ENCODE measurements around the gene ABCA10.
"Not testable (repeated sequence)": the region's sequence is repeated elsewhere in the genome, so short reads cannot be mapped to it uniquely, and the experiment has no call there.

ABCA10 gene

GRCh38 chr17:69227541-69227940 is 1.1 kb downstream of the ABCA10 start:
- DNase-seq (ENCODE audit: low read depth): no peak

DNA sequence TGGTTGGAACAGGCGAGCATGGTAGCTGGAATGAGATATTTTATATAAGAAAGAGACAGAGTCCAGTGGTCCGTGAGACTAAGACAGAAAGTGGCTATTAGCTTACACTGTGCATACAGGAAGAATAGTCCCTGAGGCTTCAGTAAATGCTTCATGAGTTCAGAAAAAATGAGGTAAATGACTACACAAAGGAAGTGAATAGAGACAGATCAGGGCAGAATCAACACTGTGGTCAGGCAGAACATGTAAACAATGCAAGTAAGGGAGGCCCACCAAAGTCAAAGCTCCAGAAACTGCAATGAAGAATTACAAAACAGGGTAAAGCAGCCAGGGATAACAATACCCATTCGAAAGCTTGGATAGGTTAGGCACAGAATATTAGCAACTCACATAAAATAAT is 4.8 kb downstream of the ABCA10 start:
- DNase-seq (ENCODE audit: low read depth): no peak

- no peak for DNase-seq (ENCODE audit: low read depth)
These were observed 5.8 kb downstream of the ABCA10 start for GRCh38 chr17:69222707-69223258.

- DNase-seq (ENCODE audit: low read depth): no peak
These were observed 8.5 kb downstream of the ABCA10 start for GRCh38 chr17:69220098-69220497.

- DNase-seq (ENCODE audit: low read depth): no peak
These were observed 9.6 kb downstream of the ABCA10 start for GRCh38 chr17:69218986-69219385.

DNA sequence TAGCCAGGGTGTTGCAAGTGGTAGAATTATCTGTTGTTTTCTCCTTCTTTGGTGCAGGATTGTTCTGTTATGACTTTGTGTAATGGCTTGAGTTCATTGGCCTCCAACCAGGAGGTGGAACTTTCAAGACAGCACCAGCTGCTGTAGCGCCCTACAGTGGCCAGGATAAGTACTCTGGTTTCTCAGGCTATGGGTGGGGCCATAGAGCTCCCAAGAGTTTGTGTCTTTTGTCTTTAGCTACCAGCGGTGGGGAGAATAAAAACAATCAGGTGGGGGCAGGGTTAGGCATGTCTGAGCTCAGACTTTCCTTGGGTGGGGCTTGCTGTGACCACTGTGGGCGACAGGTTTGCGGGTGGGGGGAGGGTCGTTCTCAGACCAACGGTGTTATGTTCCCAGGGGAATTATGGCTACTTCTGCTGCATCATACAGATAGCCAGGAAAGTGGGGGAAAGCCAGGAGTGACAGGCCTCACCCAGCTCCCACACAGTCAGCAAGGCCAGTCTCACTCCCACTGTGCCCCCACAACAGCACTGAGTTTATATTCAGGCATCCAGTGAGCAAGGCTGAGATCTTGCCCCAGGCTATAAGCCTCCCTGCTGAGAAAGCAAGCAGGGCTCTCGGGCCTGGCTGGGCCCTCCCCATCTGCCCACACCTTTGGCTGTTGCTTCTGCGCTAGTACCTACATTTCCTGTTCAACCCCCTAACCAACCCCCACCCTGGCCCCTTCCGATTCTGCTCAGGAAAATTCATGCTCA is 15.4 kb downstream of the ABCA10 start:
- no peak for DNase-seq (ENCODE audit: low read depth)

DNA sequence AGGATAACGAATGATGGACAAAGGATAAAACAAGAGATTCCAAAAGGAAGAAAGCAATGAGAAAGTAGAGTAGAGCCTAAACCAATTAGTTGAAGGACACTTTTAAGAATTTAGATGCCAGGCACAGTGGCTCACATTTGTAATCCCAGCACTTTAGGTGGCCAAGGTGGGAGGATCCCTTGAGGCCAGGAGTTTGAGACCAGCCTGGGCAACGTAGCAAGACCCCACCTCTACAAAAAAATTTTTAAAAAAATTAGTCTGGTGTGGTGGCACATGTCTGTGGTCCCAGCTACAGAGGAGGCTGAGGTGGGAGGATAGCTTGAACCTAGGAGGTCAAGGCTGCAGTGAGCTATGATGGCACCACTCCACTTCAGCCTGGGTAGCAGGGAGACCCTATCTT is 20.0 kb downstream of the ABCA10 start:
- DNase-seq (ENCODE audit: low read depth): no peak

DNA sequence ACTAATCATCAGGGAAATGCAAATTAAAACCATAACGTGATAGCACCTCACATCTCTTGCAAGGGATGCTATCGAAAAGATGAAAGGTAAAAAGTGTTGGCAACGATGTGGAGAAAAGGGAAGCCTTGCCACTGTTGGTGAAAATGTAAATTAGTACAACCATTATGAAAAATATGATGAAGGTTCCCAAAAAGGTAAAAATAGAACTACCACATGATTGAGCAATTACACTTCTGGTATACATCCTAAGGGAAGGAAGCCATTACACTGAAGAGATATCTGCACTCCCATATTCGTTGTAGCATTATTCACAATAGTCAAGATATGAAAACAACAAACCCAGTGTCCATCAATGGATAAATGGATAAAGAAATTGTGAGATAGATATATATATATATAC is 21.5 kb downstream of the ABCA10 start:
- no peak for DNase-seq (ENCODE audit: low read depth)

- no peak for DNase-seq (ENCODE audit: low read depth)
These were observed 30.4 kb downstream of the ABCA10 start for GRCh38 chr17:69198238-69198637.

DNA sequence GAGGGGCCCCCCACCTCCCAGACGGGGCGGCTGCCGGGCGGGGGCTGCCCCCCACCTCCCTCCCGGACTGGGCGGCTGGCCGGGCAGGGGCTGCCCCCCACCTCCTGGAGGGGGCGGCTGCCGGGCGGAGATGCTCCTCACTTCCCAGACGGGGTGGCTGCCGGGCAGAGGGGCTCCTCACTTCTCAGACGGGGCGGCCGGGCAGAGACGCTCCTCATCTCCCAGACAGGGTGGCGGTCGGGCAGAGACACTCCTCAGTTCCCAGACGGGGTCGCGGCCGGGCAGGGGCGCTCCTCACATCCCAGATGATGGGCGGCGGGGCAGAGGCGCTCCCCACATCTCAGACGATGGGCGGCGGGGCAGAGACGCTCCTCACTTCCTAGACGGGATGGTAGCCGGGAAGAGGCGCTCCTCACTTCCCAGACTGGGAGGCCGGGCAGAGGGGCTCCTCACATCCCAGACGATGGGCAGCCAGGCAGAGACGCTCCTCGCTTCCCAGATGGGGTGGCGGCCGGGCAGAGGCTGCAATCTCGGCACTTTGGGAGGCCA is 32.4 kb downstream of the ABCA10 start:
- DNase-seq (ENCODE audit: low read depth): not testable (repeated sequence)

DNA sequence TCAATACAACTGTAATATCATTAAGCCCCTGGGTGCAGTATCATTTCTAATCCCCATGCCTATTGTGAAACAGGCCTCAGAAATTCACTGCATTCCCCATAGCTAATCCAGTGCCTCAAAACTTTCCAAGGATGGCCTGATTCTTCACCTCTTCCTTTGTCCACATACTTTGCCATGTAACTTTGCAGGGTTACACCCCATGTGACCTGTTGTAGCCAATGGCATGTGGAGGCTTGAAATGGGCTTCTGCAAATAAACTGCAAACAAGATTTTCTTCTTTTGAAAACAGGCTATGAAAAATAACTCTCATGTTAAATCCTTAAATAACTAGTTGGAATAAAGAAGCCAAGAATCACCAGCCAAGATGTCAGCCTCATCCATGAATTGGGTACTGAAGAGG is 35.9 kb downstream of the ABCA10 start:
- DNase-seq (ENCODE audit: low read depth): no peak

GRCh38 chr17:69188796-69189195 is 39.8 kb downstream of the ABCA10 start:
- DNase-seq (ENCODE audit: low read depth): no peak

GRCh38 chr17:69188064-69188463 is 40.6 kb downstream of the ABCA10 start:
- no peak for DNase-seq (ENCODE audit: low read depth)

GRCh38 chr17:69187294-69187693 is 41.3 kb downstream of the ABCA10 start:
- DNase-seq (ENCODE audit: low read depth): no peak

DNA sequence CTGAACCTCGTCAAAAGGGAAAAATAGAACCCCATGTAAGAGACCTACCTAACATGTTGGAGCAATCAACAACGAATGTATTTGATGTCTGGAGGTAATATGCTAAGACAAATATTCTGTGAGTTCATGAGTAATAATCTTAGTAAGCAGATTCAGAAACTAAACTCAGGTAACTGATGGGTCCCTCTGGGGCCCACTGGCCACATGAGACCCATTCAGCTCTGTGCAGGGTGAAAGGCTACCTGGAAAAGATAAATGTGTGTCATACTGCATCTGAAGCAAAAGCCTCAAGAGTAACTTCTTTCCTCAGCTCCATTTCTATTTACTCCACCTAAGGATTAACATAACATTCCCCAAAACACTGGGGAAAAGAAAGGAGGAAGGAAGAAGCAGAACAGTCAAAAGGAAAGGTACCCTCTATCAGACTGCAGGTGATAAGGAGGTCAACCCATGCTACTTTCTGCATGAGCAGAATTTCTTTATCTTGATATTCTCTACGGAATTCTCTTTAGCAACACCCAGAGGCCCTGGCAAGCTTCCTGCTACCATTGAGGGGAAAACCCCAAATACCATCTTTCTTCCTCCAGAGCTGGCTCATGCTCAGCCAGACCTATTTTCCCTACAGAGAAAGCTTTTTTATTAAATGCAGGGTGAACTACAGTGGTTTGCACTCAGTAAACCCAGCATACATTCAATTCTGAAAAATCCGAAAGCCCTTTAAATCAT is 49.2 kb downstream of the ABCA10 start:
- DNase-seq (ENCODE audit: low read depth): no peak

- no peak for DNase-seq (ENCODE audit: low read depth)
These were observed 52.2 kb downstream of the ABCA10 start for GRCh38 chr17:69176457-69176795.

DNA sequence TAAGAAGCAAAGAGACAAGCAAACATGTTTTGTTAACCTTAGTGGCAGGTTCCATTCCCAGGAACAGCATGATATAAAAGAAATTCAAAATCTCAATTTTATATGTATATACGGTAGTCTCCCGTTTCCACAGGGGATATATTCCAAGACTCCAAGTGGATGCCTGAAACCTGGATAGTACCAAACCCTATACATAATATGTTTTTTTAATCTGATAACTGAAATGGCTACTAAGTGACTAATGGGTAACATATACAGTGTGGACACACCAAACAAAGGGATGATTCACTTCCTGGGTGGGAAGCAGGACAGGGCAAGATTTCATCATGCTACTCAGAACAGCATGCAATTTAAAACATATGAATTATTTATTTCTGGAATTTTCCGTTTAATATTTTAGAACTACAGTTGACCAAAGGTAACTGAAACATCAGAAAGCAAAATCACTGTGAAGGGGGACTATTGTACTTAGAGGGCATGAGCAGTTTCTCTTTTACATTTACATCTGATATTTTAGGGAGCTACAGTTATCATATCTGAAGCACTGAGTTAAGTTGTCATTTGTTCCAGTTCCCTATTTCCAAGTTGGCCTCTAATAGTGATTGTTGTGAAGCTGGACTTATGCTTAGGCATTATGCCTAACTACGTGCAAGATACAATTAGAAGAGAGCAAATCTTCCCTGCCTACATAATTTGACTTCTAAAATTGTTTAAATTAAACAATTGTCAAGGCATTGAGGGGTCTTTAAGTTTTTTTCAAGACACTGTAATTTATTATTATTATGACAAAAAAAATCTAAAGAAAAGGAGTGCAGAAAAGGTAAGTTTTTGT is 52.8 kb downstream of the ABCA10 start:
- DNase-seq (ENCODE audit: low read depth): no peak

DNA sequence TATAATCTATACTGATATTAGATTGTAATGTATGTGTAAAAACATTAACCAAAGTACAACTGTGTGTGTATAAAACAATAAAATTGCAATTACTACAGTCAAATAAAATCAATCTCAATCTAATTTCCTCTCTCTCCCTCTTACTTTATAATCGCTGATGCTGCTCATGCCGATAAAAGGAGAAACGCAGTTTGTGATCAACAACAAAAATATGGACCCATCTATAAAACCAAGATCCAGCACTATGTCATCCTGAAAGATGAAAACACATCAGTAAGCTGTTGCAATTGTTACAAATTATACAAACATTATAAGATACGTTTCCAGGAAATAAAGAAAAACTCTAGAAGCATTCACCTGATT is 53.4 kb downstream of the ABCA10 start:
- no peak for DNase-seq (ENCODE audit: low read depth)

DNA sequence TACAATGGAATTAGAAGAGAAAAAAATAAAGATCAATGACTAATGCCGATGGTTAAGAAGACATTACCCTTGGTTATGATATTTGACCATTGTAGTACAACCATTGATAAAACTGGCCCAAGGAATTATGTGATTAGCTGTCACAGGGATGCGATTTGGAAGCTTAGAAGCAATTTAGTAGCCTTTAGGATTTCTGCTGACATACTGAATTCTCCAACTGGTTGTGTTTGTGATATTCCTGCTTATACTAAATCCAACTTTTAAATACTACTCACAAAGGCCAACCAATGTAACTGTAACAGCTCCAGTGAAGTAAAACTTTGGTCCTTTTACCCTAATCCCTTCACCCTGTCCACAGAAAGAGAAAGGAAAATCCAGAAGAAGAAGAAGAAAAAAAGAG is 55.5 kb downstream of the ABCA10 start:
- DNase-seq (ENCODE audit: low read depth): no peak

DNA sequence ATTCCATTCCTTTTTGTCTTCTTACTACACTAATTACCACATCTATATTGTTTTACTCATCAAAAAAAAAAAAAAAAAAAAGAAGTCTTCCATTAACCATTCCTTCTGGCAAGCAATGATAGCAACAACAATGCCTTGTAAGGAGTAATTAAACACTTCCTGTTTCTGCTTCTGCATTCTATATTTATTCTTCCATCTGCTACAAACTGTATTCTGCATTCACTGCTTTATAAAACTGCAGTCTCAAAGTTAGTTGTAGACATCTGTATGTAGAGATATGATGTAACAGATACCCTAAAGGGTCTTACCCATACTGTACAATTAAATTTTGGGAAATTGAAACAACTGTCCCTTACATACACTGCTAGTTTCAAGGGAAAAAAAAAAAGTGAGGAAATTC is 58.2 kb downstream of the ABCA10 start:
- no peak for DNase-seq (ENCODE audit: low read depth)

GRCh38 chr17:69168642-69169041 is 60.0 kb downstream of the ABCA10 start:
- DNase-seq (ENCODE audit: low read depth): not testable (repeated sequence)

DNA sequence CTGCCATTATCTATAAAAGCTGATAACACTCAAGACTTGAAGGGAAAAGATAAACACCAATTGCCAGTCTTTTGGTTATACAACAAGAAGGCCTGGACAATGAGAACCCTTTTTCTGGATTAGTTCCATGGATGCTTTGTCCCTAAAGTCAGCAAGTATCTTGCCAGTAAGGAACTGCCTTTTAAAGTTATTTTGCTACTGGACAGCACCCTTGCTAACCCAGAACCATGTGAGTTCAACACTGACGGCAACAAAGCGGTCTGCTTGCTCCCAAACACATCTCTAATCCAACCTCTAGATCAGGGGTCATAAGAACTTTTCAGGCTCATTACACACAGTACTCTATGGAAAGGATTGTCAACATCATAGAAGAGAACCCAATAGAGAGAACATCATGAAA is 61.7 kb downstream of the ABCA10 start:
- no peak for DNase-seq (ENCODE audit: low read depth)

All from activated T-cell treated with anti-CD3 and anti-CD28 coated beads for 24 hours (primary cell).